SU-DHL-6 (cell line): ENCODE measurements around the gene PTPN14.

Experiments used
- H2AFZ ChIP-seq: fragments of 200-600 bp; sonication (generic); 2 replicates; pipeline ENCODE4 v1.6.1; 2014; ENCODE audit warnings: low read depth, mild to moderate bottlenecking, moderate library complexity, mixed read lengths, antibody characterized with exemption, low read length; ENCODE audit not compliant: severe bottlenecking
- H3F3A ChIP-seq: fragments of 200-600 bp; shearing (Covaris generic); 2 replicates; pipeline ENCODE4 v1.6.0; 2016; ENCODE audit warnings: antibody characterized with exemption, mild to moderate bottlenecking; ENCODE audit not compliant: insufficient read depth
- H3K27ac ChIP-seq: fragments of 200-600 bp; sonication (generic); 2 replicates; pipeline ENCODE4 v1.5.1; 2016; ENCODE audit warnings: low read depth, mild to moderate bottlenecking, low read length, moderate library complexity, mixed read lengths
- H3K27me3 ChIP-seq: fragments of 200-600 bp; sonication (generic), shearing (Covaris generic); 2 replicates; pipeline ENCODE4 v1.6.0; 2014; ENCODE audit warnings: mild to moderate bottlenecking, low read length
- H3K36me3 ChIP-seq: fragments of 200-600 bp; sonication (generic); 2 replicates; pipeline ENCODE4 v1.6.1; 2014; ENCODE audit warnings: mild to moderate bottlenecking, low read length, mixed read lengths
- H3K4me2 ChIP-seq: fragments of 300-600, 200-600 bp; shearing (Covaris generic), sonication (generic); 2 replicates; pipeline ENCODE4 v1.6.0; 2014; ENCODE audit warnings: low read length, low read depth, mild to moderate bottlenecking; ENCODE audit not compliant: poor library complexity, severe bottlenecking
- H3K4me3 ChIP-seq: fragments of 200-600 bp; sonication (generic); 2 replicates; pipeline ENCODE4 v1.5.1; 2014; ENCODE audit warnings: antibody characterized with exemption, low read length, mild to moderate bottlenecking, mixed read lengths; ENCODE audit not compliant: insufficient read depth, poor library complexity, severe bottlenecking
- H3K79me2 ChIP-seq: fragments of 200-600 bp; sonication (generic); 2 replicates; pipeline ENCODE4 v1.6.1; 2014; ENCODE audit warnings: mild to moderate bottlenecking, low read length, moderate library complexity; ENCODE audit not compliant: insufficient read depth
- H3K9ac ChIP-seq: fragments of 200-600 bp; sonication (generic); 2 replicates; pipeline ENCODE4 v1.7.0; 2014; ENCODE audit warnings: mild to moderate bottlenecking, low read length
- H3K9me2 ChIP-seq: fragments of 200-600 bp; sonication (generic); replicated peaks from 2 replicates; pipeline ENCODE4 v1.6.1; 2014; ENCODE audit warnings: low read length; ENCODE audit not compliant: insufficient read depth
- H3K9me3 ChIP-seq: fragments of 200-600 bp; sonication (generic); 2 replicates; pipeline ENCODE4 v1.6.1; 2014; ENCODE audit warnings: low read length, mixed read lengths; ENCODE audit not compliant: insufficient read depth
- H4K20me1 ChIP-seq: fragments of 200-600 bp; sonication (generic); 2 replicates; pipeline ENCODE4 v1.6.1; 2014; ENCODE audit warnings: low read depth, mild to moderate bottlenecking, antibody characterized with exemption, low read length, moderate library complexity, mixed read lengths
- CTCF ChIP-seq: fragments of 200-600 bp; sonication (generic); IDR thresholded peaks from one replicate; pipeline ENCODE4 v1.5.1; 2017; ENCODE audit warnings: antibody characterized with exemption, mild to moderate bottlenecking, low read length, moderate library complexity; ENCODE audit not compliant: insufficient read depth, poor library complexity, severe bottlenecking
- EZH2phosphoT487 ChIP-seq: fragments of 200-600 bp; sonication (generic), shearing (Covaris generic); conservative IDR thresholded peaks from 2 replicates; pipeline ENCODE4 v1.6.1; 2018; ENCODE audit warnings: mild to moderate bottlenecking, antibody characterized with exemption, low read length, moderate library complexity, mixed read lengths

Gene PTPN14

GRCh38 chr1:214544791-214545190 is 6.6 kb downstream of the PTPN14 start:
- no peaks in the 10 kb centered on the region for H3K79me2 ChIP-seq
- no peaks in the 10 kb centered on the region for H3F3A ChIP-seq
- no peak overlapping the region for H3K4me3 ChIP-seq
- no peaks in the 10 kb centered on the region for H3K9me3 ChIP-seq
- no peak for TF ChIP-seq CTCF
- no peak for TF ChIP-seq EZH2phosphoT487
- no peak overlapping the region for H3K27ac ChIP-seq
- no peaks in the 10 kb centered on the region for H4K20me1 ChIP-seq
- no peaks in the 10 kb centered on the region for H3K36me3 ChIP-seq
- H3K27me3 ChIP-seq = no peaks in the 10 kb centered on the region
- H2AFZ ChIP-seq = no peak overlapping the region
- H3K4me2 ChIP-seq = no peak overlapping the region
- H3K9me2 ChIP-seq = no peaks in the 10 kb centered on the region
- H3K9ac ChIP-seq = no peak overlapping the region

- H3F3A ChIP-seq = no peaks in the 10 kb centered on the region
- no peak overlapping the region for H3K27ac ChIP-seq
- H3K9ac ChIP-seq = no peak overlapping the region
- H3K27me3 ChIP-seq = no peaks in the 10 kb centered on the region
- no peaks in the 10 kb centered on the region for H3K9me3 ChIP-seq
- no peaks in the 10 kb centered on the region for H3K36me3 ChIP-seq
- no peaks in the 10 kb centered on the region for H4K20me1 ChIP-seq
- H2AFZ ChIP-seq = no peak overlapping the region
- no peak for TF ChIP-seq CTCF
- TF ChIP-seq EZH2phosphoT487 = no peak
- no peaks in the 10 kb centered on the region for H3K79me2 ChIP-seq
- H3K4me2 ChIP-seq = no peak overlapping the region
- no peaks in the 10 kb centered on the region for H3K9me2 ChIP-seq
- no peak overlapping the region for H3K4me3 ChIP-seq
Measured at GRCh38 chr1:214542275-214543199, 8.9 kb downstream of the PTPN14 start.

- TF ChIP-seq EZH2phosphoT487 = no peak
- Histone ChIP-seq H3K36me3 (no peaks in the 10 kb centered on the region), H3K9me2 (no peaks in the 10 kb centered on the region), H3K4me2 (no peak overlapping the region), H3K27ac (no peak overlapping the region), H3K79me2 (no peaks in the 10 kb centered on the region), H3K9ac (no peak overlapping the region), H4K20me1 (no peaks in the 10 kb centered on the region), H3K4me3 (no peak overlapping the region), H3K9me3 (no peaks in the 10 kb centered on the region), H3F3A (no peaks in the 10 kb centered on the region), H2AFZ (no peak overlapping the region), H3K27me3 (no peaks in the 10 kb centered on the region)
Measured at GRCh38 chr1:214541693-214542092, 9.7 kb downstream of the PTPN14 start.

- no peaks in the 10 kb centered on the region for H3K36me3 ChIP-seq
- TF ChIP-seq EZH2phosphoT487 (no peak), CTCF (no peak)
- H3F3A ChIP-seq = no peaks in the 10 kb centered on the region
- no peak overlapping the region for H2AFZ ChIP-seq
- no peak overlapping the region for H3K4me3 ChIP-seq
- H3K9me2 ChIP-seq = no peaks in the 10 kb centered on the region
- no peak overlapping the region for H3K9ac ChIP-seq
- no peaks in the 10 kb centered on the region for H3K79me2 ChIP-seq
- no peaks in the 10 kb centered on the region for H3K27me3 ChIP-seq
- no peaks in the 10 kb centered on the region for H3K9me3 ChIP-seq
- H3K4me2 ChIP-seq = no peak overlapping the region
- H3K27ac ChIP-seq = no peak overlapping the region
- no peaks in the 10 kb centered on the region for H4K20me1 ChIP-seq
Measured at GRCh38 chr1:214541206-214541605, 10.2 kb downstream of the PTPN14 start.
